Mesenchymal stem cell (in vitro differentiated cells and primary cell): ENCODE results near the gene SEPTIN10.
"Not testable (repeated sequence)": the region's sequence is repeated elsewhere in the genome, so short reads cannot be mapped to it uniquely, and the experiment has no call there.

ENCODE experiments used
- DNase-seq: peaks from one replicate; pipeline ENCODE4 v3.0.0-alpha.2; 2013
- H2AFZ ChIP-seq: one replicate; pipeline ENCODE4 v1.6.1; 2013; ENCODE audit warnings: low read depth, mild to moderate bottlenecking, control low read depth, inconsistent platforms, low read length, moderate library complexity
- H2AK5ac ChIP-seq: 2 replicates; pipeline ENCODE4 v1.6.1; 2013; ENCODE audit warnings: low read length, moderate library complexity, mild to moderate bottlenecking, inconsistent platforms; ENCODE audit not compliant: severe bottlenecking
- H2BK120ac ChIP-seq: one replicate; pipeline ENCODE4 v1.6.1; 2013; ENCODE audit warnings: low read depth, mild to moderate bottlenecking, inconsistent platforms, low read length, moderate library complexity
- H2BK12ac ChIP-seq, 2 experiments: one replicate each; pipeline ENCODE4 v1.6.1; 2013; ENCODE audit warnings: inconsistent platforms in 2 of 2, low read length in 2 of 2, mild to moderate bottlenecking in 2 of 2, moderate library complexity in 2 of 2, control low read depth in 1 of 2
- H2BK15ac ChIP-seq: one replicate; pipeline ENCODE4 v1.6.1; 2013; ENCODE audit warnings: mild to moderate bottlenecking, low read depth, inconsistent platforms; ENCODE audit not compliant: poor library complexity, severe bottlenecking
- H2BK5ac ChIP-seq: 2 replicates; pipeline ENCODE4 v1.6.1; 2013; ENCODE audit warnings: low read depth, mild to moderate bottlenecking, low read length, control low read depth, inconsistent platforms; ENCODE audit not compliant: poor library complexity, severe bottlenecking
- H3K14ac ChIP-seq, 2 experiments: one replicate each; pipeline ENCODE4 v1.6.1; 2013; ENCODE audit warnings: inconsistent platforms in 2 of 2, low read length in 2 of 2, control low read depth in 1 of 2, mild to moderate bottlenecking in 1 of 2, moderate library complexity in 1 of 2
- H3K18ac ChIP-seq, 2 experiments: one replicate each; pipeline ENCODE4 v1.6.1; 2013; ENCODE audit warnings: inconsistent platforms in 2 of 2, low read length in 2 of 2, control low read depth in 1 of 2, low read depth in 1 of 2, mild to moderate bottlenecking in 1 of 2
- H3K23ac ChIP-seq, 2 experiments: one replicate each; pipeline ENCODE4 v1.6.1; 2013; ENCODE audit warnings: inconsistent platforms in 2 of 2, low read length in 2 of 2, mild to moderate bottlenecking in 2 of 2, moderate library complexity in 2 of 2, control low read depth in 1 of 2
- H3K27ac ChIP-seq: 2 replicates; pipeline ENCODE4 v1.5.1; 2013; ENCODE audit warnings: mild to moderate bottlenecking, moderate library complexity, low read length, control low read depth, inconsistent platforms; ENCODE audit not compliant: poor library complexity, severe bottlenecking
- H3K27me3 ChIP-seq, 2 experiments: 2 replicates each; pipeline versions ENCODE4 v1.6.1 to v1.7.0; 2013; ENCODE audit warnings: low read length in 2 of 2, mild to moderate bottlenecking in 2 of 2, moderate library complexity in 2 of 2, control low read depth in 1 of 2, inconsistent platforms in 1 of 2; ENCODE audit not compliant: control insufficient read depth in 1 of 2, insufficient read depth in 1 of 2
- H3K36me3 ChIP-seq, 2 experiments: 2 replicates each; pipeline versions ENCODE4 v1.6.1 to v1.7.0; 2013; ENCODE audit warnings: low read length in 2 of 2, control low read depth in 1 of 2, inconsistent platforms in 1 of 2, low read depth in 1 of 2, mild to moderate bottlenecking in 1 of 2; ENCODE audit not compliant: insufficient read depth in 2 of 2, control insufficient read depth in 1 of 2
- H3K4ac ChIP-seq, 2 experiments: one replicate each; pipeline ENCODE4 v1.6.1; 2013; ENCODE audit warnings: inconsistent platforms in 2 of 2, low read length in 2 of 2, mild to moderate bottlenecking in 2 of 2, moderate library complexity in 2 of 2, control low read depth in 1 of 2, low read depth in 1 of 2
- H3K4me1 ChIP-seq: 2 replicates; pipeline ENCODE4 v1.6.1; 2013; ENCODE audit warnings: low read depth, low read length, control low read depth; ENCODE audit not compliant: control insufficient read depth, insufficient read depth
- H3K4me2 ChIP-seq: 2 replicates; pipeline ENCODE4 v1.6.1; 2013; ENCODE audit warnings: low read length, mild to moderate bottlenecking, inconsistent platforms; ENCODE audit not compliant: poor library complexity, severe bottlenecking
- H3K4me3 ChIP-seq, 2 experiments: 2 replicates each; pipeline versions ENCODE4 v1.5.1 to v1.7.0; 2013; ENCODE audit warnings: low read length in 2 of 2, mild to moderate bottlenecking in 2 of 2, control low read depth in 1 of 2, low read depth in 1 of 2; ENCODE audit not compliant: insufficient read depth in 1 of 2
- H3K79me1 ChIP-seq: replicated peaks from 2 replicates; pipeline ENCODE4 v1.6.1; 2013; ENCODE audit warnings: mild to moderate bottlenecking, control low read depth, low read length, inconsistent platforms; ENCODE audit not compliant: poor library complexity, severe bottlenecking
- H3K9ac ChIP-seq: 2 replicates; pipeline ENCODE4 v1.7.0; 2013; ENCODE audit warnings: mild to moderate bottlenecking, low read length, moderate library complexity
- H3K9me3 ChIP-seq: 2 replicates; pipeline ENCODE4 v1.7.0; 2013; ENCODE audit warnings: mild to moderate bottlenecking, low read length; ENCODE audit not compliant: control insufficient read depth
- H4K8ac ChIP-seq: one replicate; pipeline ENCODE4 v1.6.1; 2013; ENCODE audit warnings: inconsistent platforms, mild to moderate bottlenecking, low read length, moderate library complexity
- H4K91ac ChIP-seq: one replicate; pipeline ENCODE4 v1.6.1; 2013; ENCODE audit warnings: mild to moderate bottlenecking, low read length, inconsistent platforms
- WGBS: methylation state at CpG from one replicate; pipeline ENCODE4 v1.1.7; 2013; ENCODE audit warnings: mixed read lengths; 5-methylcytosine and 5-hydroxymethylcytosine counted together

SEPTIN10 gene

DNA sequence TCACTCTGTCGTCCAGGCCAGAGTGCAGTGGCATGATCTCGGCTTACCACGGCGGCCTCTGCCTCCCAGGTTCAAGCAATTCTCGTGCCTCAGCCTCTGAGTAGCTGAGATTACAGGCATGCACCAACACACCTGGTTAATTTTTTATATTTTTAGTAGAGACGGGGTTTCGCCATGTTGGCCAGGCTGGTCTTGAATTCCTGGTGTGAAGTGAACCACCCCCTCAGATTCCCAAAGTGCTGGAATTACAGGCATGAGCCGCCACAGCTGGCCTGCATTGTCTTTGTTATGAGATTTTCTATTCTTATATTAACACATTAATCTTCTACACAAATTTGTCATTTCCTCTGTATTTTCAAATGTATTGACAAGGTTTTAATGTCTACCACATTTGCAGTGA is 75.2 kb downstream of the SEPTIN10 start:
- Histone ChIP-seq H3K14ac (no peak overlapping the region), H3K79me1 (no peaks in the 10 kb centered on the region), H3K18ac (no peak overlapping the region), H3K9ac (no peak overlapping the region), H3K27me3 (peaks cover 4 to 28% of the 10 kb centered on the region in 2 experiments), H2AFZ (no peak overlapping the region), H3K27ac (no peak overlapping the region), H2AK5ac (no peak overlapping the region), H2BK5ac (no peak overlapping the region), H2BK12ac (no peak overlapping the region), H3K4ac (no peak overlapping the region), H2BK120ac (no peak overlapping the region), H3K23ac (no peak overlapping the region), H4K8ac (no peak overlapping the region), H3K9me3 (no peaks in the 10 kb centered on the region), H2BK15ac (no peak overlapping the region), H3K4me3 (no peak overlapping the region), H3K36me3 (peaks cover 9 to 12% of the 10 kb centered on the region in 2 experiments), H3K4me1 (peaks cover 4% of the 10 kb centered on the region), H4K91ac (no peak overlapping the region), H3K4me2 (no peak overlapping the region)
- WGBS: 98% methylated on average over 7 of the region's 8 CpGs
- no peak for DNase-seq

DNA sequence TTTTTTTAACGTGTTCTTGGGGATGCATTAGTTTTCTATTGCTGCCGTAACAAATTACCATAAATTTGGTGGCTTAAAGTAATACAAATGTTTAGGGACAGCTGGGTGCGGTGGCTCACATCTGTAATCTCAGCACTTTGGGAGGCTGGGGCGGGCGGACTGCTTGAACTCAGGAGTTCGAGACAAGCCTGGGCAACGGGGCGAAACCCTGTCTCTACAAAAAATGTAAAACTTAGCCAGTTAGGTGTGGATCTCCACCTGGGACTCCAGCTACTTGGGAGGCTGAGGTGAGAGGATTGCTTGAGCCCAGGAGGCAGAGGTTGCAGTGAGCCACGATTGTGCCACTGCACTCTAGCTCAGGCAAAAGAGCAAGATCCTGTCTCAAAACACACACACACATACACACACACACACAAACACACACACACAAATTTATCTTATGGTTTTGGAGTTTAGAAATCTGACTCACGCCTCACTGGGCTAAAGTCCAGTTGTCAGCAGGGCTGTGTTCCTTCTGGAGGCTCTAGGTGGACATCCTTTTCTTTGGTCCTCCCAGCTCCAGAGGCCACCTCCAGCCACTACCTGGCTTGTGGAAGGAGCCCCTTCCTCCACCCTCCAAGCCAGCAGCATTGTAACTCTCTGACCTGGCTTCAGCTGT is 76.1 kb downstream of the SEPTIN10 start:
- Histone ChIP-seq H3K27me3 (peaks cover 4 to 36% of the 10 kb centered on the region in 2 experiments), H2AFZ (no peak overlapping the region), H3K4ac (no peak overlapping the region), H2BK5ac (no peak overlapping the region), H3K9ac (no peak overlapping the region), H3K27ac (no peak overlapping the region), H4K8ac (no peak overlapping the region), H3K18ac (no peak overlapping the region), H2BK12ac (no peak overlapping the region), H3K4me1 (peaks cover 4% of the 10 kb centered on the region), H3K36me3 (peaks cover 9 to 10% of the 10 kb centered on the region in 2 experiments), H2BK120ac (no peak overlapping the region), H3K4me2 (no peak overlapping the region), H2AK5ac (no peak overlapping the region), H4K91ac (no peak overlapping the region), H3K9me3 (no peaks in the 10 kb centered on the region), H2BK15ac (no peak overlapping the region), H3K23ac (no peak overlapping the region), H3K14ac (no peak overlapping the region), H3K4me3 (no peak overlapping the region), H3K79me1 (no peaks in the 10 kb centered on the region)
- no peak for DNase-seq
- WGBS: 99% methylated on average over 6 of the region's 10 CpGs

DNA sequence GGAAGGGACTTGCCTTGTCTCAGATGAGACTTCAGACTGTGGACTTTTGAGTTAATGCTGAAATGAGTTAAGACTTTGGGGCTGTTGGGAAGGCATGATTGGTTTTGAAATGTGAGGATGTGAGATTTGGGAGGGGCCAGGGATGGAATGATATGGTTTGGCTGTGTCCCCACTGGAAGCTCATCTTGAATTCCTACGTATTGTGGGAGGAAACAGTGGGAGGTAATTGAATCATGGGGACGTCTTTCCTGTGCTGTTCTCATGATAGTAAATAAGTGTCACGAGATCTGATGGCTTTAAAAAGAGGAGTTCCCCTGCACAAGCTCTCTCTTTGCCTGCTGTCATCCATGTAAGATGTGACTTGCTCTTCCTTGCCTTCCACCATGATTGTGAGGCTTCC is 77.2 kb downstream of the SEPTIN10 start:
- not testable (repeated sequence) for H3K79me1 ChIP-seq, H3K4me2 ChIP-seq, H2BK120ac ChIP-seq, H4K8ac ChIP-seq, H3K4ac ChIP-seq, H3K4me1 ChIP-seq, H2BK5ac ChIP-seq, H4K91ac ChIP-seq, H3K27ac ChIP-seq, H2AFZ ChIP-seq, H3K14ac ChIP-seq, DNase-seq, H3K9me3 ChIP-seq, H3K23ac ChIP-seq, H2AK5ac ChIP-seq, H3K4me3 ChIP-seq, H3K9ac ChIP-seq, H3K18ac ChIP-seq, H2BK15ac ChIP-seq, H2BK12ac ChIP-seq, H3K36me3 ChIP-seq
- peaks cover 10 to 46% of the 10 kb centered on the region in 2 experiments for H3K27me3 ChIP-seq
- WGBS: 85% methylated on average over 3 of the region's 3 CpGs

DNA sequence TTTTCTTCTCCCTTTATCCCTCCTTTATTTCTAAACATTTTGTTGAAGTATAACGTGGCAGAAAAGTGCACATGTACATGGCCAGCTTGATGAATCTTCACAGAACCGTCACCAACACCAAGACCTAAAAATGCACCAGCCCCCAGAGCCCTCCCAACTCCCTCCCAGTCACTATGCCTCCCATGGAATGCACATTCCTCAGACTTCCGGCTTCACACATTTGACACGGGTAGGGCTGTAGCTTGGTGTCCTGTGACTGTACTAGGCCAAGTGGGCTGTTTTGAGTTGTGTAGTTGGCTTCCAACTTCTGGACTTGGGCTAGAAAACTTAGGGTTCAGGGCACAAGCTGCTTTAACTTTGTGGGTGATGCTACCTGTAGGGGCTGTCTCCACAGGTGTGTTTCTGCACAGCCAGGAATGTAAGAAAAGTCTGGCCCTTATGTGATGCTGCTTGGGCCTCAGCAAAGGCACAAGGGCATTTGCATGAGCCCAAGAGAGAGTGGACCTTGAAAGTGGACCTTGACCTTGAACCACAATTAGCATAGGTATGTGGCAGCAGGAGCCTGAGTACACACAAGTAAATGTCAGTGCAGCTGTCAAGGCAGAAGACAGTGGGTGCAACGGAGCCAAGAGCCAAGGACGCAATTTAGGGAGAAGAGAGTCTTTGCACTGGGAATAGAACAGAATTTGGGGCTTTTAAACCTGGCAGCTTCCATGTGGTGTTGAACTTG is 78.4 kb downstream of the SEPTIN10 start:
- Histone ChIP-seq H3K23ac (no peak overlapping the region), H2BK5ac (no peak overlapping the region), H2AFZ (no peak overlapping the region), H4K91ac (no peak overlapping the region), H2AK5ac (no peak overlapping the region), H3K27me3 (peaks cover 19 to 56% of the 10 kb centered on the region in 2 experiments), H4K8ac (no peak overlapping the region), H3K9ac (no peak overlapping the region), H3K4me3 (no peak overlapping the region), H3K4me2 (no peak overlapping the region), H3K4ac (no peak overlapping the region), H2BK12ac (no peak overlapping the region), H3K36me3 (peaks cover 0 to 4% of the 10 kb centered on the region in 2 experiments), H3K27ac (no peak overlapping the region), H3K79me1 (no peaks in the 10 kb centered on the region), H3K9me3 (no peaks in the 10 kb centered on the region), H2BK15ac (no peak overlapping the region), H2BK120ac (no peak overlapping the region), H3K14ac (no peak overlapping the region), H3K4me1 (peaks cover 4% of the 10 kb centered on the region), H3K18ac (no peak overlapping the region)
- WGBS: 87% methylated on average over 6 of the region's 6 CpGs
- no peak for DNase-seq
